NCI-H226 (cell line): Measurements from ENCODE around the gene EIF4G3.

Source experiments
- DNase-seq: peaks from one replicate; pipeline ENCODE4 v3.0.0-alpha.2; 2015

The EIF4G3 gene

DNA sequence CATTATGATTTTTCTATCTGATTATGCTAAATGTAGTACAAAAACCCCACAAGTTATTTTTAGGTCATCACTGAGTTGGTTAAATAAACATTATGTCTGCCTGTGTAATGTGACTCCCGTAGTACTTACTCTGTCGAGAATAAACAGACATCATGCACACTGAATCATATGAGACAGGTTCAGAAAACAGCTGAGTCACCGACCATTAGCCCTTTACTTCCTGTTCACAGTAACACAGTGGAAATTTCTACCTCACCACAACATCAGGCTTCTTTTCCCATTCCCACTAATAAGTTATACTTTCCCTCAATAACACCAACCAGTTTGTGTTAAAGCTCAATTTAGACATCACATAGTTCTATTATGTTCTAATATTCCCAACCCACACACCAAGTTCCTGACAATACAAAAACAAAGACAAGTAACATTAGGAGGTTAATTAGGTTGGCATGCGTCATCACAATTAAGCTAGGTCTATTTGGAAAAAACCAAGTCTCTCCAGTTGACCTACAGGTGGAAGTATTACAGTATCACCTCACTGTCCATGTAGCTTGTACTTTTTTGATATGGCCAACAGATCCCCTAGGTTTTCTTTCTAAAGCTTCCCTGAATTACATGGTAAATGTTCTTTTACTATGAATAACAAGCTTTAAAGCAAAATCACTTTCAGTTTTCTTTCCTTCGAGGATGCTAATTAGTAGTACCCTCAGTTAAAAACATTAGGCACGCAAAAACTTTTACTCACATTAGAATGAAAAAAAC lies 154.2 kb downstream of the EIF4G3 start:
- DNase-seq = peak; percentile 94

DNA sequence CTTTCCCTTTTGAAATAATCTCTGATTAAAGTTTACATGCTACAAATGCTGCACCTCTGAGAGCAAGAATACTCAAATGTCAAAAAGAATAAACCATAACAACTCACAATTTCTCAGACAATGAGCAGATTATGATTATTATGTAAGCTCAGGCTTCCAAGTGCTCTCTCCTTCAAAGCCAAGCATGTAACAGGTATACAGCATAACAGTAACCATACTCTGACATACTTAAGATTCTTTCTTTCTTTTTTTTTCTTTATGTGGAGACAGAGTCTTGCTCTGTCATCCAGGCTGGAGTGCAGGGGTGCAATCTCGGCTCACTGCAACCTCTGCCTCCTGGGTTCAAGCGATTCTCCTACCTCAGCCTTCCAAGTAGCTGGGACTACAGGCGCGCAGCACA lies 155.4 kb downstream of the EIF4G3 start:
- DNase-seq = no peak

DNA sequence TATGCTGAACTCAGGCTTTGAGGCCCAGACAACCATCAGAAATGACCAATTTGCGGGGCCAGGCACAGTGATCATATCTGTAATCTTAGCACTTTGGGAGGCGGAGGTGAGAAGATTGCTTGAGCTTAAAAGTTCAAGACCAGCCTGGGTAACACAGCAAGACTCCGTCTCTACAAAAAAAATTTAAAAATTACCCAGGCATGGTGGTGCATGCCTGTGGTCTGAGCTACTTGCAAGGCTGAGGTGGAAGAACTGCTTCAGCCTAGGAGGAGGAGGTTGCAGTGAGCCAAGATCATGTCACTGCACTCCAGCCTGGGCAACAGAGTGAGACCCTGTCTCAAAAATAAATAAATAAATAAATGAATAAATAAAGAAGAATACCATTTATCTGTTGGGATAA lies 156.5 kb downstream of the EIF4G3 start:
- no peak for DNase-seq

DNA sequence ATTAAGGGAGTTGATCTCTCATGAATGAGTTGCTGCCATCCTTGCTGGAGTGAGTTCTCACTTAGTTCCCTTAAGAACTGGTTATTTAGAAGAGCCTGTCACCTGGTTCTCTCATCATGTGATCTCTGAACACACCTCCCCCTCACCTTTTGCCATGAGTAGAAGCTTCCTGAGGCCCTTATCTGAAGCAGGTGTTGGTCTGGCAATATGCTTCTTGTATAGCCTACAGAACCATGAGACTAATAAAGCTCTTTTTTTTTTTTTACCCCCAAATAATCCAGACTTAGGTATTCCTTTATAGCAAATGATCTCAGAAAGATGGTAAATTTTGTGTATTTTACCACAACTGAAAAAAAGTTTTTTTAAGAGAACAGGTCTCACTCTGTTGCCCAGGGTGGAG lies 158.0 kb downstream of the EIF4G3 start:
- no peak for DNase-seq

DNA sequence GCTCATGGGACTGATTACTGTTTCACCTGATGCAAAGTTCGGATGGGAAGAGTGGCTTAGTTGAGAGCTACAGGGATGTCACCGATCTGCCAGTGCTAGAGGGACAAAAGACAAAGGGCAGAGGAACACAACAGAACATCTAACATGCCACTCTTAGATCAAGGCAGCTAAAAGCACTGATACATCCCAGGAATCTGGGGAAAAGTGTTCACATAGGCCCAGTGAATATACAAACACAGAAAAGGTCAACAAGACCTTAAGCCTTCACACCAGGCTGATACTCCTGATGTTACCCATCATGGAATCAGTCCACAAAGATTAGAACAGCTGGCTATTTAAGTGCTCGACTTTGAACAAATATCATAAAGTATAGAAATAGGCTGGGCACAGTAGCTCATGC lies 163.2 kb downstream of the EIF4G3 start:
- DNase-seq = no peak

DNA sequence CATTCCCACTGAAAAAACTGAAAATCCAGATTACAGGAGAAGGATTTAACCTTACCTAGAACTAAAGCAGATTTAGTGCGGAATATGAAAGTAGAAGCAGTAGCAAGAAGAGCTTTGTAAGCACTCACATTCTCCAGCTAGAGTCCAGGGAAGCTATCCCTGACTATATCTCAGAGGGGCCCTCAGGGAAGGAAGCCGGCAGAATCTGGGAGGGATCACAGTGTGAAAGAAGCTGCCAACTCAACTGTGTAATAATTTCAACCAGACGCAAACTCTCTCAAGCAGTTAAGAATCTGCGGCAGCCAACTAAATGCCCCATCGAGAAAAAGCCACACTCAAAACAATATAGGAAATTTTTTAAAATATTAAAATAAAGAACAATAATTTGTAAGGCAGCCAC lies 163.8 kb downstream of the EIF4G3 start:
- DNase-seq = no peak

DNA sequence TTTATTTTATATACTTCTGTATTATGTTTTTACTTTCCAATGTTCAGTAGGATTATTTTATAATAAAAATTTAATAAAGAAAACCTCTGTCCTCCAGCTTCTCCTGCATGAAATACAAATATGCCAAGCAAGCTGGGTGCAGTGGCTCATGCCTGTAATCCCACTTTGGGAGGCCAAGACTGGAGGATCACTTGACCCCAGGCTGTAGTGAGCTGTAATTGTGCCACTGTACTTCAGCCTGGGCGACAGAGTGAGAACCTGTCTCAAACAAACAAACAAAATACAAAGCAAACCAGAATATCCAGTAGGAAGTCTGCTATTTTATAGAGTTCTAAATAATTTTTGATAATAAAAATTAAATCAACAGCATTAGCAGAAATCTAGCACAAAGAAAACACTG lies 168.8 kb downstream of the EIF4G3 start:
- no peak for DNase-seq

DNA sequence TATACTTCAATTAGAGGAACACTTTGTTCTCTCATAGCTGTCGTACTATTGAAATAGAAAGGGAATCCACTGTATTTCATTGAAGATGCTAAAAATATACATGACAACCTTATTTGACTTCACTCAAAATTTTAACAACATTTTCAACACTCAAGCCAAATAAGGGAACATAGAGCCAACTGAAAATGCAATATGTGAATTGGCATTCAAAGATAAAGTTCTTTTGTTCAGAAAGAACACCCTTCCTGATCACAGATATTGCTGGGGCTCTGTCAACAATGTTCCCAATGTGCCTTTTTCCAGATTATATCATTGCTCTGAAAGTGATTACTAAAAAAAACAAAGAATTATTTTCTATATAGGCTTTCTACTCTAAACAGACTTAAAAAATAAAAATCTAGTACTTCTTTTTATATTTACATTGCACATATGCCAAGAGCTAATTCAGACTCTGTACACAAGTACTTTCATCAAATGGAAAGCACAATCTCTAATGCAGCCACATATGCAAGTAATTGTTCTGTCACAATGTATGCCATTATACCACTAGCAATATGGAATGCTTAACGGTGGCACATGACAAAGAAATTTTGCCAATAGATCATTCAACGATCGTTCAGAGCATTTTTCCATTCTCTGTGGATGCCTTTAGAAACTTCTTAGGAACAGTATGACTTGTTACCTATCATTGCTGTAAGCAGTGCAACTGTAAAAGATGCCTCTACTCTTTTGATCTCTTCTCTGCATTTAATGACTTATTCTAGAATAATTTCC lies 171.0 kb downstream of the EIF4G3 start:
- DNase-seq = no peak

DNA sequence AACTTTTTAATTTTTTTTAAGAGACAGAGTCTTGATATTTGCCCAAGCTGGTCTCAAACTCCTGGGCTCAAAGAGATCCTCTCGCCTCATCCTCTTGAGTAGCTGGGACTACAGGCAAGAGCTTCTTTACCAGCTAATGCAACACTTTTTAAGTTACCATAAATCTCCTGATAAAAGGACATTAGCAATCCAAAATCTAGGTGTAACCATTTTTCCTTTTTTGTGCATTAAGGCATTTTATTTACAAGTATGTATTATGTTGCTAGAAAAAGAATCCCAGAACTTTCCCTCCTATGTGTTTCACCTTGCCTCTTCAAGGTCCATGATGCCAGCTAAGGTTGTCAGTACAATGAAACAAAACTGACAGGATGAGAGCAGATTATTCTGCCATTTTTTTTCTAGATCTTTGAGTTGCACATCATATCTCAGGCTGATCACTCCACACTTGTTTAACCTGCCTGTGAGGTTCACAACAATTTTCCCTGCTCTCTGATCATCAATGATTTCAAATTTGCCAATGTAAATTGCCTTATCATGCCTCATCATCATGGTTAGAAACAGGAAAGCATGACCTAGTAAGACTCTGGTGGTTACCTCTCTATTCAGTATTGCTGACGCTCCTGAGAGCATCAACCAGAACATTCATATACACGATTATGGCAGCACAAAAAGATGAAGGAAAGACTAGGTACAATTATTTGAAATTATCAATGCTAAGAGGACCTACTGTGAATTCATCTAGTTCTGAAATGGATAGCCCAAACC lies 173.2 kb downstream of the EIF4G3 start:
- DNase-seq = no peak

DNA sequence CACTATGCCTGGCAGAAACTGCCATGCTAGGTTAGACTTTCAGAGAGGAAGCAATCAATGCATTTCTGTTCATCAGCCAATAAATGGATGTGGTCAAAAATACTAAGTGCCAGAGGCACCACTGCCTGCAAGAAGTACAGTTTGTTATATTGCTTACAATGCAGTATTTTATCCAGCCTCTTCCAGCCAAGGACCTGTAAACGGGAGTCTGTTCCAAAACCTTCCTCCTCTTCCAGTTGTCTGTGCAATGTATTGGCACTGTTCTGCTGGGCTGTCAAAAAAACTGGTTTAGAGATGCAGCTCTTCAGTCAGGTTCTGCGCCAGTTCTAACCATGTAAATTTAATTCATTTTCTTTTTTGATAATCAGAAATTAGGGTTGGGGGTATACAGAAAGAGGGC lies 175.7 kb downstream of the EIF4G3 start:
- no peak for DNase-seq

DNA sequence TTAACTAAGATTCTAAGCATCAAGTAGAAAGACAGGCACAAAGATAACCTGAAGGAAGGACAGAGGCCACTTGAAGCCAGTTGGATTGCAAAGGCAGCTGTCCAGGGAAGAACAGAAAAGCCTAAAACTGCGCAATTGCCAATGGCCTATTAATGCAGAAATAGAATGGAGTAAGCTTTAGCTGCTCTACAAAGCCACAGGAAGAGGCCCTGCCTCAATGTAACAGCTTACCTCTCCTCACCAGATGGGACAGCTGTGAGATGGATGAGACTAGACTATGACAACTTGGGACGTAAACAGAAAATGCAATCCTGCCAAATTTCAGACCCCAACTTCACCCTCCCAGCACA lies 176.5 kb downstream of the EIF4G3 start:
- no peak for DNase-seq

DNA sequence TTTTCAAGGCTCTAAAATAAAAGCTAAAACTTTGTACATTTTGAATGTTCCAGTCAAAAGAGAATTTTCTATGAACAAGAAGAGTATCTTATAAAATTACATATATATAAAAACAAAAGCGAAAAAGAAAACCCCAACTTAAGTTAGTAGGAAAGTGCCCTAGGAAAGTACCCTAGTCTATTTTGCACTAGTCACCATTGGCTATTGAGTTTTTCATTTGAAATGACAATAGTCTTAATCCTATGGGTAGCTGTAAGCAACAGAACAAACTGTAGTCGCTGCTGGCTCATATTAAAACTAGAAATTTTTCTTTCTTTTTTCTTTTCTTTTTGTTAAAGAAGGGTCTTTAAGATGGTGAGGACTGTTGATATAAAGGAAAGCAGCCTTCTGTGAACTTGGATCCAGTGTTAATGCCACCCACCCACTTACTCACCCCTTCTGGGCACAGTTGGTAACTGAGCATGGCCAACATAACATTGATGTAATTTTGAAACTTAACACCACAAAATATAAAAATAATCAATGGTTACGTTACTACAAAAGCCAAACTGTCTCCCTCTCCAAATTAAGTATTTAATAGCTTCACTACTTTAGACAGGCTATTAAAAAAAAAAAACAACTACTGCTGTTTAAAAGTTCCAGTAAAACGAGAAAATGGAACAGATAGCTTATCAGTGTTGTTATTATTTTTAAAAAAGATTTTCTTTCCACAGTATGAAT lies 177.0 kb downstream of the EIF4G3 start:
- no peak for DNase-seq

DNA sequence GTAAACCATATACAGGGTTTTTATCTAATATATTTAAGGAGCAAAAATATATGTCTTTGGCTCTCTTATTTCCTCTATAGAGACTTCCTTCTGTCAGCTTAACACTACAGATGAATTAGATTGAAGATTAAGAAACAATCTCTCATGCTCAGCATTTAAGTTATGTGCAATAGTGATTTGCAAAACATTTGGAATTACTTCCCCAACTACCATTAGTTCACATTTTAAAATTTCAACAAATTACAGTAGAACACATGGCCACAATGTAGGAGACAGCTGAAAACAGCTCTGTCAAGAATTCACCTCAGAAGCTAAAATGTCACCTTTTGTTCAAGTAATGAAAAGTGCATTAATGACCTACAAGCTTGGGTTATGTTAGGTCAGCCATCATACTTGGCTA lies 177.9 kb downstream of the EIF4G3 start:
- DNase-seq = no peak

DNA sequence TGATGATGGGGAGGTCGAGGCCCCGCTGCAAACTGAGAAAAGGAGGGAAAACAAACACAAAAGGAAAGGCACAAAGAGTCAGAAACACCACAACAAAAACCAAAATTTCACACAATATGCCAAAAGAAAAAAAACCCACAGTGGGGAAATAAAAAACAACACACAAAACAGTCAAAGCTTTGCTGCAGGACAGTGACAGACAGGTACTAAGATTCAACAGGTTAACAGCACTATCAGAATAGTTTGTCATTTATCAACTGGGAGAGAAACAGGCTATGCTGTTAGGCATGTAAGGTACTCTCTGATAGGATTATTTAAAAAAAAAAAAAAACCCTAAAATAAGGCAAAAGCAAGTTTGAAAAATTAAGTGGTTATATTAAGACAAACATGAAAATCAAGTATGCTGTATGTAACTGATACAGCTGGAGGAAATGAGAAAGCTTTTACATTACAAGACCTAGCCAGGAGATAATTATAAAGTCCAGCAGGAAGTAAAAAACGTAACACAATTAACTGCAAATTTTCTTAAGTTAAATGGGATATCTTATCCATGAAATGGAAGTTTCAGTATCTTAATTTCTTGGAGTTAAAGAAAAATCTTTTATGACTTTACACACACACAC lies 179.0 kb downstream of the EIF4G3 start:
- DNase-seq = no peak

DNA sequence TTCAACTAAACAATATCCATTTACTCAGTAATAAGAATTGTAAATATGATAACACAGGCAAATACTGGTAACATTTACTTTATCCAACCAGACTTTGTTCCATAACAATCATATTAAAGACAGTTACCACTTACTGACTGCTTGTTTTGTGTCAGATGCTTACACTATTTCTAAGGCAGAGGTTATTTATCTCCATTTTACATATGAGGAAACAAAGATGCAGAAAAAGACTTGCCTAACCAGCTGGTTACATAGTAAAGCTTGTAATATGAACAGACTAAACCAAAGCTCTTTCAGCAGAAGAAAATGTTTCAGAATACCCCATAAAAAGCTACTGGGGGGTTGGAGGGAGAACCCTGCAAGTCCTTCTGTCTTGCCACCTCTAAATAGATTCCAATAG lies 180.1 kb downstream of the EIF4G3 start:
- DNase-seq = no peak

DNA sequence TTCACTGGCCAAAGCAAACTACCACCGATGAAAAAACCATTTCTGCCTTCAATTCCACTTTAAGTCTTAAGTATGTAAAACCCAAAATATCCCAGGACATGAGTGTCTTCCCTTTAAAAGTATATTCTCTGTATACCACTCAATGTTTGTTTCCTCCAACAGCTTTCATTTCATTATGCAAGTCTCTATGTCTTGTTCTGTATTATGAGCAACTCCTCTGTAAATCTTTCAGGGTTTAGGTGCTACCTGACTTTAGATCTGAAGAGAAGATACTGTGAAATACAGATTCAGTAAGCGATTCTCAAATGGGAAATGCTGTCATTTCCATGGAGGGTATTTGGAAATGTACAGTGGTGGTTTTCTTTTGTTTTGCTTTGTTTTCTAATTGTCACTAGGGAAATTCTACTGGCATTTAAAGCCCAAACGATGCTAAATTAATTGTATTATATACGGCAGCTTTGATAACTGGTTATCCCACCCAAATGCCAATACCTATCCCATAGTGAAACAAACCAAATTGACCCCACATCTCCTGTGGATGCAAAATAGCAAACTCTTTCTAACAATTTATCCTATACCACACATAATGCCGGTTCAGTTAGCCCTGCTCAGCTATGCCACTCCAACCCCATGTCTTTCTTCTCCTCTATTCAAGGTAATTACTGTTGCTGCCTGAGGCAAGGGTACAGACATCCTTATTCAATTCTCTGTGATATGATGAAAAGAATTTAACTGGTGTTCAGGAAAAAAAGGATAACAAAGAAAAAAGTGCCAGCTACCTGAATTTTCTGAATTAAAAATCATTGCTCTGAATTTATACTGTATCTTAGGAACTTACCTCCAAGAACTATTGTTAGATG lies 182.8 kb downstream of the EIF4G3 start:
- no peak for DNase-seq

DNA sequence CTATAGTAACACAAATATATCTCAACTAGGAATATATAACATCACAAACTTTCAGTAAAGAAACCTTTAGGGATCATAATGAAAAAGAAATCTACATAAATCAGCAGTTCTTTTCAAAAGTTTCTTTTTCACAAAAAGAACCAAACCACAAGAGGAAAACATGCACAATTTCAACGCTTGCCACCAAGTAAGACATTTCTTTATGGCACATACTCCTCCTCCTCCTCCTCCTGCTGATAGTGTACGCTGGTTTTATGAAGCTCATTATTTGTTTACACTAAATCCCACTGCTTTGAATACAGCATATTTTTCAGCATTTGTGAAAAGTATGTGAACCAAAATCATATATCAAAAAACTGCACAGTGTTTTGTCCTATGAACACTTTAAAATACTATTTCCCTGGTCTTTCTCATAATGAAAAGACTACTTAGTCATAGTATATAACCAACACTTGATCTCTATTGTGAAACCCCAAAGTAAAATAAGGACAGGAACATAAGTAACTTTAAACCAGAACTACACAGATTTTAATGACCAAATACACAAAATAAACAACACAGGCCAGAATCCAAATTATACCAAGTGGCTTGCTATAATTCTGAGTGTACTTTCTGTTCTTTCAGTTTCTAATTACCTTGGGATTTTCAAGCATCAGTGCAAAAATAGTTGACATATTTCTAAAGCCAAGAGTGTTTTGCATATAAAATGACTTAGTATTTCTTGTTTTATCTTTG lies 184.2 kb downstream of the EIF4G3 start:
- no peak for DNase-seq

DNA sequence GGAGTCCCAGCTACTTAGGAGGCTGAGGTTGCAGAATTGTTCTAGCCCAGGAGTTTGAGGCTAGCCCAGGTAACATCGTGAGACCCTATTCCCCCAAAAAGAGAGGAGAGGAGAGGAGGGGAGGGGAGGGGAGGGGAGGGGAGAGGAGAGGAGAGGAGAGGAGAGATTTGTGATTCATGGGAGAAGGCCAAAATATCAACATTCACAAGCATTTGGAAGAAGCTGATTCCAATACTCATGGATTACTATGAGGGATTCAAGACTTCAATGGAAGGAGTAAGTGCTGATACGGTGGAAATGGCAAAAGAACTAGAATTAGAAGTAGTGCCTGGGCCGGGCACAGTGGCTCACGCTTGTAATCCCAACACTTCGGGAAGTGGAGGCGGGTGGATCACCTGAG lies 187.8 kb downstream of the EIF4G3 start:
- no peak for DNase-seq

DNA sequence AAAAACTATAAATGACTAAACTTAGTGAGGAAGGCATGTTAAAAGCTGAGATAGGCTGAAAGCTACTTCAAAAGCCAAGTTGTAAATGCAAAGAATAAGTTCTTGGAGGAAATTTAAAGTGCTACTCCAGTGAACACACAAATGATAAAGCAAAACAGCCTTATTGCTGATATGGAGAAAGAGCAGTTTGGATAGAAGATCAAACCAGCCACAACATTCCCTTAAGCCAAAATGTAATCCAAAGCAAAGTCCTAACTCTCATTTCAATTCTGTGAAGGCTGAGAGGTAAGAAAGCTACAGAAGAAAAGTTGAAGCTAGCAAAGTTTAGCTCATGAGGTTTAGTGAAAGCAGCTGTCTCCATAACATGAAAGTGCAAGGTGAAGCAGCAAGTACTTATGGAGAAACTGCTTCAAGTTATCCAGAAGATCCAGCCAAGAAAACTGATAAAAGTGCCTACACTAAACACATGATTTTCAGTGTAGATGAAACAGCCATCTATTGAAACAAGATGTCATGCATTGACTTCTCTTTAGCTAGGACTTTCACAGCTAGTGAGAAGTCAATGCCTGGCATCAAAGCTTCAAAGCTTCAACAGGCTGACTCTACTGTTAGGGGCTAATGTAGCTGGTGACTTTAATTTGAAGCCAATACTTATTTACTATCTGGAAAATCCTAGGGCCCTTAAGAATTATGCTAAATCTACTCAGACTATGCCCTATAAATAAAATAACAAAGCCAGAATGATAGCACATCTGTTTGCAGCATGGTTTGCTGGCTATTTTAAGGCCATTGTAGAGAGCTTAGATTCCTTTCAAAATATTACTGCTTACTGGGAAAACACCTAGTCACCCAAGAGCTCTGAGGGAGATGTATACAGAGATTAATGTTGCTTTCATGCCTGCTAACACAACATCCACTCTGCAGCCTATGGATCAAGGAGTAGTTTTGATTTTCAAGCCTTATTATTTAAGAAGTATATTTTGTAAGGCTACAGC lies 188.6 kb downstream of the EIF4G3 start:
- DNase-seq = no peak
